RWPE2 (cell line): ENCODE results near the gene AFF1.

Source experiments
- ATAC-seq: fragments of 200-7000 bp; cut with Tn5 transposase; 3 replicates; pipeline ENCODE4 v1.9.1; 2021; ENCODE audit warnings: low read depth
- DNase-seq: peaks from one replicate; pipeline ENCODE4 v3.0.0-alpha.2; 2020; ENCODE audit warnings: low spot score
- H3K27ac ChIP-seq: fragments of 450-650 bp; 2 replicates; pipeline ENCODE4 v1.5.1; 2017; ENCODE audit warnings: mild to moderate bottlenecking; ENCODE audit not compliant: poor library complexity, severe bottlenecking
- H3K27me3 ChIP-seq: fragments of 250-450 bp; sonication (Bioruptor Pico); 2 replicates; pipeline ENCODE4 v1.5.1; 2021; ENCODE audit warnings: mild to moderate bottlenecking, moderate library complexity; ENCODE audit not compliant: insufficient read depth, poor library complexity, severe bottlenecking
- H3K36me3 ChIP-seq: fragments of 250-450 bp; sonication (Bioruptor Pico); 2 replicates; pipeline ENCODE4 v1.5.1; 2020; ENCODE audit warnings: low read depth, mild to moderate bottlenecking, moderate library complexity
- H3K4me1 ChIP-seq: fragments of 250-450 bp; sonication (Bioruptor Pico); 2 replicates; pipeline ENCODE4 v1.5.1; 2021; ENCODE audit warnings: mild to moderate bottlenecking, moderate library complexity; ENCODE audit not compliant: insufficient read depth, poor library complexity, severe bottlenecking
- H3K4me3 ChIP-seq: fragments of 250-450 bp; sonication (Bioruptor Pico); 2 replicates; pipeline ENCODE4 v1.5.1; 2021; ENCODE audit warnings: mild to moderate bottlenecking, moderate library complexity; ENCODE audit not compliant: severe bottlenecking
- H3K9me3 ChIP-seq: fragments of 250-450 bp; sonication (Bioruptor Pico); 2 replicates; pipeline ENCODE4 v1.5.1; 2021; ENCODE audit warnings: mild to moderate bottlenecking, moderate library complexity; ENCODE audit not compliant: severe bottlenecking
- CTCF ChIP-seq: fragments of 450-650 bp; IDR thresholded peaks from one replicate; pipeline ENCODE4 v1.5.1; 2017; ENCODE audit warnings: mild to moderate bottlenecking, moderate library complexity; ENCODE audit not compliant: poor library complexity, severe bottlenecking

The AFF1 gene

GRCh38 chr4:87066403-87067123, 131.8 kb downstream of the AFF1 start:
- H3K27ac ChIP-seq = no peak overlapping the region
- TF ChIP-seq CTCF = no peak
- H3K4me1 ChIP-seq = peaks cover 3% of the 10 kb centered on the region
- no peaks in the 10 kb centered on the region for H3K27me3 ChIP-seq
- no peaks in the 10 kb centered on the region; the same call in 1 of the 2 replicates for H3K36me3 ChIP-seq
- DNase-seq (no peak), ATAC-seq (no peak)
- no peaks in the 10 kb centered on the region for H3K9me3 ChIP-seq
- no peak overlapping the region for H3K4me3 ChIP-seq

DNA sequence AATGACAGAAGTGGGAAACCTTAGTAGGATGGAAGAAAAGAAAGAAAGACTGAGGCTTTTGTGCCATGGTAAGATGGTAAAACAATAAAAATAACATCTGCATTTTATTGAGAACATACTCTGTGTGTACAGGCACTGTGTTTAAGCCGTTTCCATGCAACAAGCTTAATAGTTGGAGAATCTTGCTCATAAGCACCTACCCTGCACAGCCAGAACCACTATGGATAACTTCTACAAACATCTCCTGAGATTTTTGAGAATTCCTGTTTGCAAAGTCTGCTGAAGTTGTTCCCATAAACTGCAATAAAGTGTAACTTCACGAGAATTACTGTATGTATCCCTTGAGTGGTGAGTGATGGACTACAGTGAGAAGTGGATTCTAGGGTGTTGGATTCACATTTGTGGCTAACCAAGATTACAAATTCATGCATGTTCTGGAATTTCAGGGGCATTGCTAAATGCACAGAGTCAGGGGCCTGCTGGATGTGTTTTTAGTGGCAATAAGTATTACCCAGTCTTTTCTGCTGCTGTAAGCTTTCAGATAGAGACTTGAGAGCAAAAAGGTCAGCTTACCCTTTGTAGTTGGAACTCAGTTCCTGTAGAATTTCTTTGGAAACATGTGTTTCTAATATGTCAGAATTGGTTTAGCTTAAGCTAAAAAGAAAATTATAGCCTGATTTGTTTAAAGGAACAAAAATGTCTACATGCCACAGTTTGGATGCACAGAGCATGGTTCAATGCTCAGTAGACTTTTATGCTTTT, 132.5 kb downstream of the AFF1 start:
- ATAC-seq (no peak), DNase-seq (no peak)
- H3K4me1 ChIP-seq = no peaks in the 10 kb centered on the region
- H3K4me3 ChIP-seq = no peak overlapping the region
- no peaks in the 10 kb centered on the region for H3K9me3 ChIP-seq
- H3K27ac ChIP-seq = no peak overlapping the region
- H3K27me3 ChIP-seq = no peaks in the 10 kb centered on the region
- H3K36me3 ChIP-seq = no peaks in the 10 kb centered on the region; the same call in 1 of the 2 replicates
- no peak for TF ChIP-seq CTCF

DNA sequence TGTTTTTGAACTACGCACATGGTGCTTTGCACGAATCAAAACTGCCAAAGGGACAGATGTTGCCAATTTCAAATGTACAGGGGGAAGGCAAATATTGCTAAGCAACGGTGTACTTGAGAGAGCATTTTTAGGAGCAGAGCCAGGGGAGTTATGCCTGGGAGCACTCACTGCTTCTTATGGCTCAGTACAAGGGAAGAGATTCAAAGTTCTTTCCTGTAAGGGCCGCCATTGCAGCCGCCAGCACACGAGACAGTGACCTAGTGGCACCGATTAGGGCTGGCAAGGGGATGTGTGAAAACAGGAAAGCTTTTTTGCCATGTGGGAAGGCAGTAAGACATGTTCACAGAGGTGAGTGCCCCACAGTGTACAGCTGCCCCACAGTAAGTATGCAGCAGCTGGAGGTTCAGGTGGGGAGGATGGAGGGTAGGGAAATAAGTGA, 133.8 kb downstream of the AFF1 start:
- Histone ChIP-seq H3K27me3 (no peaks in the 10 kb centered on the region), H3K9me3 (no peaks in the 10 kb centered on the region), H3K27ac (no peak overlapping the region), H3K4me3 (no peak overlapping the region), H3K4me1 (peaks cover 8% of the 10 kb centered on the region), H3K36me3 (no peaks in the 10 kb centered on the region; the same call in 1 of the 2 replicates)
- TF ChIP-seq CTCF = no peak
- ATAC-seq (no peak), DNase-seq (no peak)

DNA sequence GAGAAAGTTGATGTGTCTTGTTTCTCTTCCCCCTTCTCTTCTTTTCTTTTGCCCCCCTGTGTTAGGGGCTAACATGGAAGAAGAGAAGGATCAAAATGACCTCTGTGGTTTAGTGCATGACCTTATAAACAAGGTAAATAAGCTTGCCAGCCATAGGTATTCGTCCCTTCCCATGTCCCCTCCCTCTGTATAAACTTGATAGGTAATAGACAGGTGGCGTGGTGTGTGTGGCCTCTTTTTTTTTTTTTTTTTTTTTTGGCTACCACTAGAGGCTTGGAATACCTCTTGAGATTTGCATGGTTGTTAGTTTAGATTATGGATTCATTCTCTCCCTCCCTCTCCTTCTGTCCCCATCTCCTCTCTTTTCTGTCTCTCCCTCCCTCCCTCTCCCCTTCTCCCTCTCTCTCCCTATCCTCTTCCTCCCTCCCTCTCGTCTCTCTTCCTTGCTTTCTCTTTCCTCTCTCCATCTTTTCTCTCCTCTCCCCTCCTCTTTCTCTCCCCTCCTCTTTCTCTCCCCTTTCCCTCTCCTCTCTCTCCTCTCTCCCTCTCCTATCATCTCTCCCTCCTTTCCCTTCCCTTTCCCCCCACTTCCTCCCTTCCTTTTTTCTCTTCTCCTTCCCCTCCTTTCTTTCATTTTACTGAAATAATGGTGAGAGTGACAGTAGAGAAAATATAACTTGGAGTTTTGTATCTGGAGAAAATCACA, 134.4 kb downstream of the AFF1 start:
- ATAC-seq (no peak), DNase-seq (no peak)
- Histone ChIP-seq H3K27me3 (no peaks in the 10 kb centered on the region), H3K4me1 (peaks cover 14% of the 10 kb centered on the region), H3K36me3 (no peaks in the 10 kb centered on the region; the same call in 1 of the 2 replicates), H3K27ac (no peak overlapping the region), H3K4me3 (no peak overlapping the region), H3K9me3 (no peaks in the 10 kb centered on the region)
- TF ChIP-seq CTCF = no peak
